ENCODE measurements around the gene HYLS1. TPM values are rescaled to one million over a fixed set of nuclear protein-coding genes. Genes with fewer than 3 reads are reported as not detected.
A peak's percentile ranks its signal among the peaks of the same experiment; 100 is the strongest.
"Not testable (repeated sequence)": the region's sequence is repeated elsewhere in the genome, so short reads cannot be mapped to it uniquely, and the experiment has no call there.

HYLS1 gene
- total RNA-seq, 1 donor from 2014 or later = 5.1 TPM

DNA sequence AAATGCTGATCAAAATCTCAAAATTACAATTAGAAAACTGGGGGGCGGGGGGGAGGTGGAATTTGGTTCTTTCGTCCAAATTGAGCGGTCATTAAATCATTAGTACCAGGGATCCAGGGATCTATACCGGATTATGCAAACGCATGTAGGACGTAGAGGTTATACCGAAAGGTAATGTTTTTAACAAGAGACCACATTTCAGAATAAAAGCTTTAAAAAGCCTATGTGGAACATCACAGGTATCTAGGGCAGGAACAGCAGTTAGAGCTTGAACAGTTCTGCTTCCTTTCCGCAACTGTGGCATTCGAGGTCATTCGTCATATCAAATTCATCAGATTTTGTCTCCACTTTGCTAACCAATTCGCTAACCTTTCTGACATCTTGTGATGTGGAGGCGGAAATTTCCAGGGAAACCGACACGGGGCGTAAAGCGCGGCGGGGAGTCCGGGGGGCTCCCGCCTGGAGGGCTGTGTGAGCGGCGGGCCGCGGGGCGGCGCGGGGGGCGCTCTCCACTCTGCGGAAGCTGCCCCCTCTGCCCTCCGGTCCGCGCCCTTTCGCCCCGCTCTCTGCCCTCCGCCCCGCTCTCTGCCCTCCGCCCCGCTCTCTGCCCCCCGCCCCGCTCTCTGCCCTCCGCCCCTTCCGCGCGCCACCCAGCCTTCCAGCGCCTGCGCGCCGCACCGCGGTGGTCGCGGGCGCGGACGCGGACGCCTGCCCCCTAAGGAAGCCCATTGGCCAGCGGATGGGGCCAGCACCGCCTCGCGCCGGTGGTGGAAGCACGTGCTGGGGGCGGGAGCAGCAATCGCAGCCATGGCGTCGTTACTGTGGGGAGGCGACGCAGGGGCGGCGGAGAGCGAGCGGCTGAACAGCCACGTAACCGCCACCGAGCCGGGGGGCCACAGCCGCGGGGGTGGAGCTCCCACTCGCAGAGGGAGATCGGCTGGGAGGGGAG, 16.5 kb downstream of the HYLS1 start, which contains the start of gene DDX25:
DDX25 (plus strand) TSS at position 798 of the 949 bp plus-strand sequence; CDS start at position 808, 10 bp downstream.
- Mint-ChIP-seq H3K27ac (ENCODE audit: unreplicated experiment) (no peak within 1 kb of the TSS), H3K4me1 (ENCODE audit: unreplicated experiment) (peaks cover 19% of the 10 kb centered on the region), H3K27me3 (ENCODE audit: unreplicated experiment) (peaks cover 45% of the 10 kb centered on the region), H3K9me3 (ENCODE audit: unreplicated experiment) (no peaks in the 10 kb centered on the region), H3K4me3 (ENCODE audit: unreplicated experiment) (peak within 1 kb of the TSS; percentile 93), H3K36me3 (ENCODE audit: unreplicated experiment) (peaks cover 10% of the 10 kb centered on the region)
- TF ChIP-seq, protein P1, sequence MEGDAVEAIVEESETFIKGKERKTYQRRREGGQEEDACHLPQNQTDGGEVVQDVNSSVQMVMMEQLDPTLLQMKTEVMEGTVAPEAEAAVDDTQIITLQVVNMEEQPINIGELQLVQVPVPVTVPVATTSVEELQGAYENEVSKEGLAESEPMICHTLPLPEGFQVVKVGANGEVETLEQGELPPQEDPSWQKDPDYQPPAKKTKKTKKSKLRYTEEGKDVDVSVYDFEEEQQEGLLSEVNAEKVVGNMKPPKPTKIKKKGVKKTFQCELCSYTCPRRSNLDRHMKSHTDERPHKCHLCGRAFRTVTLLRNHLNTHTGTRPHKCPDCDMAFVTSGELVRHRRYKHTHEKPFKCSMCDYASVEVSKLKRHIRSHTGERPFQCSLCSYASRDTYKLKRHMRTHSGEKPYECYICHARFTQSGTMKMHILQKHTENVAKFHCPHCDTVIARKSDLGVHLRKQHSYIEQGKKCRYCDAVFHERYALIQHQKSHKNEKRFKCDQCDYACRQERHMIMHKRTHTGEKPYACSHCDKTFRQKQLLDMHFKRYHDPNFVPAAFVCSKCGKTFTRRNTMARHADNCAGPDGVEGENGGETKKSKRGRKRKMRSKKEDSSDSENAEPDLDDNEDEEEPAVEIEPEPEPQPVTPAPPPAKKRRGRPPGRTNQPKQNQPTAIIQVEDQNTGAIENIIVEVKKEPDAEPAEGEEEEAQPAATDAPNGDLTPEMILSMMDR (IDR thresholded peaks at IDR 0.05) = no peak
- no peak for DNase-seq (ENCODE audit: extremely low spot score, unreplicated experiment)

DNA sequence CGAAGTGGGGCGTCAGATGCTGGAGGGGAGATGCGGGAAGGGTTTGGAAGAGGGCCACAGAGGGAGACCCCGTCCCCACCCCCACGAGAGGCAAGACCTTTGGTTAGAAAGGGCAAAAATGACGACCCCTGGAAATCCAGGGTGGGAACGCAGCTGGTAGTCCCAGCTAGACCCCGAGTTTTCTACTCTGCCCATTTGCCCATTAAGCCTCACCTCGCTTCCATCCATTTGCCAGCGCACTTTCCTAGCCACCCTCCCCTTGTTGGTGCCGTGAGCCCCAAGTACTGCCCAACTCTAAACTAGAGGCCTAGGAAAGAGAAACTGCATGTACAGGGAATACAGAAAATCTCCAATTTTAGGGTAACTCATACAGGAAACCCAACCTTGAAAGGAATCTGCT, 17.2 kb downstream of the HYLS1 start:
- Mint-ChIP-seq H3K4me1 (ENCODE audit: unreplicated experiment) (peaks cover 19% of the 10 kb centered on the region), H3K27me3 (ENCODE audit: unreplicated experiment) (peaks cover 50% of the 10 kb centered on the region), H3K4me3 (ENCODE audit: unreplicated experiment) (peak overlapping the region; percentile 56), H3K36me3 (ENCODE audit: unreplicated experiment) (peaks cover 7% of the 10 kb centered on the region), H3K9me3 (ENCODE audit: unreplicated experiment) (no peaks in the 10 kb centered on the region), H3K27ac (ENCODE audit: unreplicated experiment) (no peak overlapping the region)
- TF ChIP-seq, protein P1 (IDR thresholded peaks at IDR 0.05) = no peak
- DNase-seq (ENCODE audit: extremely low spot score, unreplicated experiment) = no peak

DNA sequence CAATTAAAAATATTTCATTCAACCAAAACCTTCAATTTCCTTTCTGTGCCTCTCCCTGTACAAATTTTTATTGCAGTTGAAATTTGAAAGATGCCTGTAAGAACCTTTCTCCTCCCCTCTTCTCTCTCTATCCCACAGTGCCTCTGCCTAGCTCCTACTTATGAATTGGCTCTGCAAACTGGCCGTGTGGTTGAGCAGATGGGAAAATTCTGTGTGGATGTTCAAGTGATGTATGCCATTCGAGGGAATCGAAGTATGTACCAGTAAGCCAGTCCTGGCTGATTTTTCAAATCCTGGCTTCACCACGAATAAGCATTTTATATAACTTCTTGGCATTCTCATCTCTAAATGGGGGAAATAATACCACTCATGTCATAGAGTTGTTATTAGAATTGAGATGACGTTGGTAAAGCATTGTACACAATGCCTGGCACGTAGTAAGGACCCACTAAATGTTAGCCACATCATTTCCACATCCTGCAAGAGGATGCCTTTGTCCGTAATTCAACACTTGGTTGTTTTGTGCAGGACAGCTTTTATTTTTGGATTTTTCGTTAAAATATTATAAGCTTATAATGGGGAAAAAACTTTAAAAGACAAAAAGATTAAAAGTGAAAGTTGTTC, 22.9 kb downstream of the HYLS1 start:
- peaks cover 66% of the 10 kb centered on the region for H3K27me3 Mint-ChIP-seq (ENCODE audit: unreplicated experiment)
- TF ChIP-seq, protein P1 (IDR thresholded peaks at IDR 0.05) = no peak
- no peaks in the 10 kb centered on the region for H3K4me1 Mint-ChIP-seq (ENCODE audit: unreplicated experiment)
- H3K36me3 Mint-ChIP-seq (ENCODE audit: unreplicated experiment) = no peaks in the 10 kb centered on the region
- no peak overlapping the region for H3K27ac Mint-ChIP-seq (ENCODE audit: unreplicated experiment)
- no peak for DNase-seq (ENCODE audit: extremely low spot score, unreplicated experiment)
- no peaks in the 10 kb centered on the region for H3K9me3 Mint-ChIP-seq (ENCODE audit: unreplicated experiment)
- H3K4me3 Mint-ChIP-seq (ENCODE audit: unreplicated experiment) = no peak overlapping the region

DNA sequence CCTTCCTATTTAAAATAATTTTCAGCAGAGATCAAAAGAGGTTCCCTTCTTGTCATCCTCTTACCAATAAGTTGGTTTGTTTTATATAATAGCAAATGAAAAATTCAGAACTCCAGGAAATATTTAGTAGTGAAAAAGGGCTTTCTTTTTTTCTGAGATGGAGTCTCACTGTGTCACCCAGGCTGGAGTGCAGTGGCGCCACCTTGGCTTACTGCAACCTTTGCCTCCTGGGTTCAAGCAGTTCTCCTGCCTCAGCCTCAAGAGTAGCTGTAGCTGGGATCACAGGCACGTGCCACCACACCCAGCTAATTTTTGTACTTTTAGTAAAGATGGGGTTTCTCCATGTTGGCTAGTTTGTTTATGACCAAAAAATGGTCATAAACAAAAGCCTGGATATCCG, 27.1 kb downstream of the HYLS1 start:
- H3K4me3 Mint-ChIP-seq (ENCODE audit: unreplicated experiment); DNase-seq (ENCODE audit: extremely low spot score, unreplicated experiment); H3K36me3 Mint-ChIP-seq (ENCODE audit: unreplicated experiment); H3K27ac Mint-ChIP-seq (ENCODE audit: unreplicated experiment); H3K9me3 Mint-ChIP-seq (ENCODE audit: unreplicated experiment); H3K4me1 Mint-ChIP-seq (ENCODE audit: unreplicated experiment): not testable (repeated sequence)
- H3K27me3 Mint-ChIP-seq (ENCODE audit: unreplicated experiment) = peaks cover 64% of the 10 kb centered on the region

DNA sequence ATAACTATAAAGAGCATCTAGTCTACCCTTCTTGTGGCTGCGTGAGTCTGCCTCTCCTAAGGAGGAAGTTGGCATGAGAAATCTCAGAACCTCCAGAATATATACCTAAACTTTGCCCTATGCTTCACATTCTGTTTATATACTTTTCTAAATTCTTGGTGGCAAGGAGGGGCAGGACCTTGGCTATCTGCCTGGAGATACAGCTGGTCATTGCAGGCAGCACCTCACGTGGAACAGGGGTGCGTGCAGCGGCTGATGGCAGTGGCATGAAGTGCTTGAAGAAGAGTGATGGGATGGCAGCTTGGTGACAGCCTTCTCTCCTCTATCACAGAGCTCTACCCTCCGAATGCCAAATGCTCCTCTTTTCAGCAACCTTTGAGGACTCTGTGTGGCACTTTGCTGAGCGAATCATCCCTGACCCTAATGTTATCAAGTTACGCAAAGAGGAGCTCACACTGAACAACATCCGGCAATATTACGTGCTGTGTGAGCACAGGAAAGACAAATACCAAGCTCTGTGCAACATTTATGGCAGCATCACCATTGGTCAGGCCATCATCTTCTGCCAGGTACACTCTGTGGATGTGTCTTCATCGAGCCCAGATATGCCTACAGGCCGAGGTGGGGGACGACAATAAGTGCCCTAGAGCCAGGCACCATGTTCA, 29.3 kb downstream of the HYLS1 start:
- no peak for DNase-seq (ENCODE audit: extremely low spot score, unreplicated experiment)
- TF ChIP-seq, protein P1 (IDR thresholded peaks at IDR 0.05) = no peak

More for the DNA sequence above, 29.3 kb downstream of the HYLS1 start:
- Mint-ChIP-seq H3K4me3 (ENCODE audit: unreplicated experiment) (no peak overlapping the region), H3K27ac (ENCODE audit: unreplicated experiment) (no peak overlapping the region), H3K36me3 (ENCODE audit: unreplicated experiment) (no peaks in the 10 kb centered on the region), H3K9me3 (ENCODE audit: unreplicated experiment) (no peaks in the 10 kb centered on the region), H3K27me3 (ENCODE audit: unreplicated experiment) (peaks cover 49% of the 10 kb centered on the region), H3K4me1 (ENCODE audit: unreplicated experiment) (no peaks in the 10 kb centered on the region)
